ENCODE results near the gene CDRT4. TPM values are rescaled to one million over a fixed set of nuclear protein-coding genes. Genes with fewer than 3 reads are reported as not detected.

The CDRT4 gene
- total RNA-seq: 0.15 TPM in 1 of 2 replicates, not detected in the other

DNA sequence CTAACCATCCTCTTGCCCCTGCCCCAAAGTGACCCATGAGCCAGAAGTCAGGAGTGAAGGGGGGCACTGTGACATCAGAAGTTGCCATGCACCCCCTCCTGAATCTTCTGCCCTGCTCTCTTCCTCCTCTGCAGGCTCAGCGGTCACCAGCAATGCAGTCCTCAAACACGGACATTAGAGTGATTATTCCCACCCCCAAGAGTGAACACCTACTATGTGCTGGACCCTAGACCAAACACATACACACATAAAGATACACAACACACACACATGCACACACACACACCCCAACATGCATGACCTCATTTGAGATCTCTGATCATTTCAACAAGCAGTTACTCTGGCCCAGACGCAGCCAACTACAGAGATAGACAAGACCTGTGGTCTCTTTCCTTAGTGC is at the start of gene CDRT4:
TSS of gene CDRT4 (minus strand) at position 30 of the 400 bp plus-strand sequence. CDS start 27,383 bp downstream, outside the sequence.

Other genes starting within 250 kb of the CDRT4 start
- 43.0 and 51.6 TPM in 2 replicates for gene PMP22, start 202.3 kb downstream of the CDRT4 start, total RNA-seq
- gene TEKT3, start 126.0 kb downstream of the CDRT4 start, total RNA-seq: not detected in 2 replicates
- 3.5 and 4.5 TPM in 2 replicates for gene TVP23C, start 95.9 kb upstream of the CDRT4 start, total RNA-seq
- under 0.01 and 0.59 TPM in 2 replicates for gene FBXW10B, start 152.1 kb upstream of the CDRT4 start, total RNA-seq
- 36.3 and 42.8 TPM in 2 replicates for gene TRIM16, start 216.7 kb upstream of the CDRT4 start, total RNA-seq
- 26.2 and 30.6 TPM in 2 replicates for gene ZNF286A, start 232.1 kb upstream of the CDRT4 start, total RNA-seq